ENCODE data around the gene AR. TPM values are rescaled to one million over a fixed set of nuclear protein-coding genes. Genes with fewer than 3 reads are reported as not detected.

AR gene
- total and polyA plus RNA-seq, 2 experiments from 2014 or later, result 0.99 to 5.4 TPM

DNA sequence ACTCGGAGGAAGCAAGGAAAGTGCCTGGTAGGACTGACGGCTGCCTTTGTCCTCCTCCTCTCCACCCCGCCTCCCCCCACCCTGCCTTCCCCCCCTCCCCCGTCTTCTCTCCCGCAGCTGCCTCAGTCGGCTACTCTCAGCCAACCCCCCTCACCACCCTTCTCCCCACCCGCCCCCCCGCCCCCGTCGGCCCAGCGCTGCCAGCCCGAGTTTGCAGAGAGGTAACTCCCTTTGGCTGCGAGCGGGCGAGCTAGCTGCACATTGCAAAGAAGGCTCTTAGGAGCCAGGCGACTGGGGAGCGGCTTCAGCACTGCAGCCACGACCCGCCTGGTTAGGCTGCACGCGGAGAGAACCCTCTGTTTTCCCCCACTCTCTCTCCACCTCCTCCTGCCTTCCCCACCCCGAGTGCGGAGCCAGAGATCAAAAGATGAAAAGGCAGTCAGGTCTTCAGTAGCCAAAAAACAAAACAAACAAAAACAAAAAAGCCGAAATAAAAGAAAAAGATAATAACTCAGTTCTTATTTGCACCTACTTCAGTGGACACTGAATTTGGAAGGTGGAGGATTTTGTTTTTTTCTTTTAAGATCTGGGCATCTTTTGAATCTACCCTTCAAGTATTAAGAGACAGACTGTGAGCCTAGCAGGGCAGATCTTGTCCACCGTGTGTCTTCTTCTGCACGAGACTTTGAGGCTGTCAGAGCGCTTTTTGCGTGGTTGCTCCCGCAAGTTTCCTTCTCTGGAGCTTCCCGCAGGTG is 637 bp downstream of the AR start:
- no peaks in the 10 kb centered on the region for H4K20me1 ChIP-seq (ENCODE audit: insufficient read depth, poor library complexity, severe bottlenecking)
- peak overlapping the region; percentile 52 for H3K4me3 ChIP-seq
- WGBS (ENCODE audit: low lambda C conversion rate, missing lambda C conversion rate), result 36% methylated on average over 27 of the region's 30 CpGs
- no peaks in the 10 kb centered on the region for H3K4me1 ChIP-seq (ENCODE audit: insufficient read depth)
- no peak overlapping the region for H3K27ac ChIP-seq
- no peak overlapping the region for H2AFZ ChIP-seq
- peaks cover 11% of the 10 kb centered on the region for H3K27me3 ChIP-seq
- peaks cover 7% of the 10 kb centered on the region for H3K9me3 ChIP-seq (ENCODE audit: low read depth)
- TF ChIP-seq EZH2phosphoT487 (IDR thresholded peaks at IDR 0.05; ENCODE audit: low read depth, severe bottlenecking, unreplicated experiment) (no peak), EZH2 (IDR thresholded peaks at IDR 0.05; ENCODE audit: borderline replicate concordance) (no peak)
- TF ChIP-seq, protein P1, sequence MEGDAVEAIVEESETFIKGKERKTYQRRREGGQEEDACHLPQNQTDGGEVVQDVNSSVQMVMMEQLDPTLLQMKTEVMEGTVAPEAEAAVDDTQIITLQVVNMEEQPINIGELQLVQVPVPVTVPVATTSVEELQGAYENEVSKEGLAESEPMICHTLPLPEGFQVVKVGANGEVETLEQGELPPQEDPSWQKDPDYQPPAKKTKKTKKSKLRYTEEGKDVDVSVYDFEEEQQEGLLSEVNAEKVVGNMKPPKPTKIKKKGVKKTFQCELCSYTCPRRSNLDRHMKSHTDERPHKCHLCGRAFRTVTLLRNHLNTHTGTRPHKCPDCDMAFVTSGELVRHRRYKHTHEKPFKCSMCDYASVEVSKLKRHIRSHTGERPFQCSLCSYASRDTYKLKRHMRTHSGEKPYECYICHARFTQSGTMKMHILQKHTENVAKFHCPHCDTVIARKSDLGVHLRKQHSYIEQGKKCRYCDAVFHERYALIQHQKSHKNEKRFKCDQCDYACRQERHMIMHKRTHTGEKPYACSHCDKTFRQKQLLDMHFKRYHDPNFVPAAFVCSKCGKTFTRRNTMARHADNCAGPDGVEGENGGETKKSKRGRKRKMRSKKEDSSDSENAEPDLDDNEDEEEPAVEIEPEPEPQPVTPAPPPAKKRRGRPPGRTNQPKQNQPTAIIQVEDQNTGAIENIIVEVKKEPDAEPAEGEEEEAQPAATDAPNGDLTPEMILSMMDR (IDR thresholded peaks at IDR 0.05; ENCODE audit: poor library complexity), result no peak
- H3K79me2 ChIP-seq, result no peaks in the 10 kb centered on the region
- no peaks in the 10 kb centered on the region for H3K36me3 ChIP-seq (replicated peaks; ENCODE audit: insufficient read depth, low read depth)
- no peaks in the 10 kb centered on the region for H3K9me2 ChIP-seq (replicated peaks; ENCODE audit: insufficient read depth)
- H3K4me2 ChIP-seq, result peak overlapping the region; percentile 82
- peak; percentile 16 for DNase-seq (ENCODE audit: low spot score)

DNA sequence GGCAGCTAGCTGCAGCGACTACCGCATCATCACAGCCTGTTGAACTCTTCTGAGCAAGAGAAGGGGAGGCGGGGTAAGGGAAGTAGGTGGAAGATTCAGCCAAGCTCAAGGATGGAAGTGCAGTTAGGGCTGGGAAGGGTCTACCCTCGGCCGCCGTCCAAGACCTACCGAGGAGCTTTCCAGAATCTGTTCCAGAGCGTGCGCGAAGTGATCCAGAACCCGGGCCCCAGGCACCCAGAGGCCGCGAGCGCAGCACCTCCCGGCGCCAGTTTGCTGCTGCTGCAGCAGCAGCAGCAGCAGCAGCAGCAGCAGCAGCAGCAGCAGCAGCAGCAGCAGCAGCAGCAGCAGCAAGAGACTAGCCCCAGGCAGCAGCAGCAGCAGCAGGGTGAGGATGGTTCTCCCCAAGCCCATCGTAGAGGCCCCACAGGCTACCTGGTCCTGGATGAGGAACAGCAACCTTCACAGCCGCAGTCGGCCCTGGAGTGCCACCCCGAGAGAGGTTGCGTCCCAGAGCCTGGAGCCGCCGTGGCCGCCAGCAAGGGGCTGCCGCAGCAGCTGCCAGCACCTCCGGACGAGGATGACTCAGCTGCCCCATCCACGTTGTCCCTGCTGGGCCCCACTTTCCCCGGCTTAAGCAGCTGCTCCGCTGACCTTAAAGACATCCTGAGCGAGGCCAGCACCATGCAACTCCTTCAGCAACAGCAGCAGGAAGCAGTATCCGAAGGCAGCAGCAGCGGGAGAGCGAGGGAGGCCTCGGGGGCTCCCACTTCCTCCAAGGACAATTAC is 1.4 kb downstream of the AR start:
- H2AFZ ChIP-seq, result no peak overlapping the region
- H3K9me3 ChIP-seq (ENCODE audit: low read depth), result peaks cover 1% of the 10 kb centered on the region
- no peaks in the 10 kb centered on the region for H3K9me2 ChIP-seq (replicated peaks; ENCODE audit: insufficient read depth)
- no peak overlapping the region for H3K27ac ChIP-seq
- WGBS (ENCODE audit: low lambda C conversion rate, missing lambda C conversion rate), result 43% methylated on average over 32 of the region's 35 CpGs
- TF ChIP-seq EZH2 (IDR thresholded peaks at IDR 0.05; ENCODE audit: borderline replicate concordance) (no peak), EZH2phosphoT487 (IDR thresholded peaks at IDR 0.05; ENCODE audit: low read depth, severe bottlenecking, unreplicated experiment) (no peak)
- TF ChIP-seq, protein P1 (IDR thresholded peaks at IDR 0.05; ENCODE audit: poor library complexity), result peak; percentile 17
- H3K4me3 ChIP-seq, result peak overlapping the region; percentile 24
- H4K20me1 ChIP-seq (ENCODE audit: insufficient read depth, poor library complexity, severe bottlenecking), result no peaks in the 10 kb centered on the region
- H3K36me3 ChIP-seq (replicated peaks; ENCODE audit: insufficient read depth, low read depth), result no peaks in the 10 kb centered on the region
- peak overlapping the region; percentile 82 for H3K4me2 ChIP-seq
- peaks cover 11% of the 10 kb centered on the region for H3K27me3 ChIP-seq
- H3K79me2 ChIP-seq, result no peaks in the 10 kb centered on the region
- no peaks in the 10 kb centered on the region for H3K4me1 ChIP-seq (ENCODE audit: insufficient read depth)
- peak; percentile 44 for DNase-seq (ENCODE audit: low spot score)

DNA sequence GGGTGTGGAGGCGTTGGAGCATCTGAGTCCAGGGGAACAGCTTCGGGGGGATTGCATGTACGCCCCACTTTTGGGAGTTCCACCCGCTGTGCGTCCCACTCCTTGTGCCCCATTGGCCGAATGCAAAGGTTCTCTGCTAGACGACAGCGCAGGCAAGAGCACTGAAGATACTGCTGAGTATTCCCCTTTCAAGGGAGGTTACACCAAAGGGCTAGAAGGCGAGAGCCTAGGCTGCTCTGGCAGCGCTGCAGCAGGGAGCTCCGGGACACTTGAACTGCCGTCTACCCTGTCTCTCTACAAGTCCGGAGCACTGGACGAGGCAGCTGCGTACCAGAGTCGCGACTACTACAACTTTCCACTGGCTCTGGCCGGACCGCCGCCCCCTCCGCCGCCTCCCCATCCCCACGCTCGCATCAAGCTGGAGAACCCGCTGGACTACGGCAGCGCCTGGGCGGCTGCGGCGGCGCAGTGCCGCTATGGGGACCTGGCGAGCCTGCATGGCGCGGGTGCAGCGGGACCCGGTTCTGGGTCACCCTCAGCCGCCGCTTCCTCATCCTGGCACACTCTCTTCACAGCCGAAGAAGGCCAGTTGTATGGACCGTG is 2.2 kb downstream of the AR start:
- H3K9me3 ChIP-seq (ENCODE audit: low read depth), result no peaks in the 10 kb centered on the region
- H2AFZ ChIP-seq, result no peak overlapping the region
- H4K20me1 ChIP-seq (ENCODE audit: insufficient read depth, poor library complexity, severe bottlenecking), result no peaks in the 10 kb centered on the region
- peak overlapping the region; percentile 36 for H3K4me3 ChIP-seq
- DNase-seq (ENCODE audit: low spot score), result peak; percentile 34
- H3K79me2 ChIP-seq, result no peaks in the 10 kb centered on the region
- peak overlapping the region; percentile 82 for H3K4me2 ChIP-seq
- H3K36me3 ChIP-seq (replicated peaks; ENCODE audit: insufficient read depth, low read depth), result no peaks in the 10 kb centered on the region
- H3K27me3 ChIP-seq, result peaks cover 11% of the 10 kb centered on the region
- no peak overlapping the region for H3K27ac ChIP-seq
- no peaks in the 10 kb centered on the region for H3K9me2 ChIP-seq (replicated peaks; ENCODE audit: insufficient read depth)
- no peaks in the 10 kb centered on the region for H3K4me1 ChIP-seq (ENCODE audit: insufficient read depth)
- TF ChIP-seq, protein P1 (IDR thresholded peaks at IDR 0.05; ENCODE audit: poor library complexity), result no peak
- TF ChIP-seq EZH2 (IDR thresholded peaks at IDR 0.05; ENCODE audit: borderline replicate concordance) (no peak), EZH2phosphoT487 (IDR thresholded peaks at IDR 0.05; ENCODE audit: low read depth, severe bottlenecking, unreplicated experiment) (no peak)
- WGBS (ENCODE audit: low lambda C conversion rate, missing lambda C conversion rate), result 47% methylated on average over 41 of the region's 41 CpGs

Measured in hepatocyte (in vitro differentiated cells).